GM21576 (cell line): ENCODE data around the gene MCTP1.

Source experiments
- ATAC-seq: cut with Tn5 transposase; IDR thresholded peaks from one replicate; pipeline ENCODE4 v1.9.1; 2021; ENCODE audit warnings: mild to moderate bottlenecking, moderate library complexity; ENCODE audit not compliant: unreplicated experiment

Gene MCTP1

DNA sequence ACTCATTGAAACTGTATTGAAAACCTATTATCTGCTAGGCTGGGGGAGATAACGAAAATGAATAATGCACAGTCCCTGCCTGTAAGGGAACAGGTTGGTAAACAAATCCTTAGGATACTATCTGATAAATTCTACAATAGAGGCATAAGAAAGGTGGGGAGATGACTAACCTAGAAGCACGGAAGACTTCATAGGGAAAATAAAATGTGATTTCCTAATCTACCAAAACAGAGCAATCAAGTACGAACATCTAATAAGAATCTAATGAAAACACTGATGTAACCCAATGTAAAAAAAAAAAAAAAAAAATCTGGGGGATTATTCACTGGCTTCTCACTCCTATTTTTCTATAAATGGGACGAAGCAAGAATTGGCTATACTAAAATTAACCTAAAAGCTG lies 542.0 kb downstream of the MCTP1 start:
- no peak for ATAC-seq

DNA sequence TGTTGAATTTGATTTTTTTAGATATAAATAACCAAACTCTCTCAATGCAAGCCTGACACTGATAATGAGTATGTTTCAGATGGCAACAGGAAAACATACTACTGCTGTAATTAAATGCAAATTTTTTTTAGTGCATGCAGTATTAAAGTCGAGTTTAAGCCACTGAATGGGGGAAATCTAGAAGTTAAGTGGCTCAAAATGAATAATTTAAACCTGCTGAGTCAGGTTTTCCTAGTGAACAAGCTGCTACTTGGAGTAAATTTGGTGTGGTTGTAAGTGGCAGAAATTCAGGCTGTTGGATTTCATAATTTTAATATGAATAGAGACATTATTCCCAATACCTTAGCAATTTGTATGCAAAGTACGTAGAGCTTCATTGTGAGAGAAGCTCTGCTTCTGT lies 544.6 kb downstream of the MCTP1 start:
- no peak for ATAC-seq

DNA sequence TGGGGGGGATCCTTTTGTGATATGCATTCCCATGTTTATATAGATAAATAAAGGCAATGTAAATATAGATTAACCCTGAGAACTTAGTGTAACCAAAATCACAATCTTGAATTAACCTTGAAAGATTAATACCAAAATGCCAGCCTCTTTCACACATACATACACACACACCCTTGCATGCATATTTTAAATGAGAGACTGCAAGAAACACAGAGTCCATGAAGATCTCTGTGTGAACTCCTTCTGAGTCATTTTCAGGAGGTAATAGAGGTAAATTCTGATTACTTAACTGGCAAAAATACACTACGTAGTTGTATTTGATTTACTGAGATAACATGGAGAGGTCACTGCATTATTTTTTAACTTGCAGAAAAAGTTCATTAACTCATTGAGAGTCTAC lies 548.4 kb downstream of the MCTP1 start:
- ATAC-seq, result no peak

DNA sequence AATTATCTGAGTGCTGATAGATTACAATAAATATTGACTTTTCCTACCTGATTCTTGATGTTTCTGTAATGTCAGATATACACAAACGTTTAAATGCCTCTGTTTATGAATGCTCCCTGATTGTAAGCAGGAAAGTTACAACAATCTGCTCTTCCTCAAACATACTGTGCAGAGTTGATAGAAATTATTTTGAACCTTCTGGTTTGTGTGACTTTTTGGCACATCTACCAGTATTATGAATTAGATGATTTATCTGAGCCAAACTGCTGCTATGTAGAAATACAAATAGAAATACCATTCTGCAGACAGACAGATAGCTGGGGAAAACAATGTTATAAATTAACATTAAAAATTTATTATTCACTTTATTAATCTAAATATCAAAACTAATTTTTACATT lies 553.4 kb downstream of the MCTP1 start:
- ATAC-seq, result no peak

DNA sequence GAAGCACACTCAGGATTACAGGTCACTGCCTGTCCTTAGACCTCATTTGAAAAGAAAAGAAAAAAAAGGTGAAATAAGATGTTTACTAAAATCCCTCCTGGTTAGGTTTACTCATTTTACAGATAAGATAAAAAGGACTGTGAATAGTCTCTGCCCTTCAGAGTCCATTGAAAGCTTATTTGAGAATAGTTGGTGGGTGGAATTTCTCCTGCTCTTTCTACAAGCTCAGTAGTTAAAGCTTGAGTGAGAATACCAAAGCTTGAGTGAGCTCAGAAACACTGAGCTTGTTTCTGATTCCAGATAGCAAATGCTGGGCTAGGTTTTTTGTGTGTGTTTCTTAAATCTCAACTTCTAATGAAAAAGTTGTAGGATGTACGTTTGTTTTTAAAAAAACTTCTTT lies 559.8 kb downstream of the MCTP1 start:
- ATAC-seq, result no peak

DNA sequence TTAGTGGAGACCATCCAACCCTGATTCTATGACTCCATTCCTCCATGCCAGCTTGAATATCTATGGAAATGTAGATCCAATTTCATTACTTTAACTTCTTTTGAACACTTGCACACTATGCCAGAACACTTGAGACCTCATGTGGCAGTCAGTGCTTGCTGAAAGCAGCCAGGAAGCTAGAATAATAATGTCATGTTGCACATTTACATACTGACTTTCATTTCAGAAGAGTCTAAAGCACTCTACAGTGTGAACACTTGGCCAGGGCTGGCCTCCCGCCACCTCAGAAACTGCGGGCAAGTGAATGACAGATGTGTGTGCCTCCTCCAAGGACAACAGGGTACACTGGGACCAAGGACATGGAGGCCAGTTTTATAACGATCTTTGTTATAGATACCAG lies 569.1 kb downstream of the MCTP1 start:
- ATAC-seq, result no peak

DNA sequence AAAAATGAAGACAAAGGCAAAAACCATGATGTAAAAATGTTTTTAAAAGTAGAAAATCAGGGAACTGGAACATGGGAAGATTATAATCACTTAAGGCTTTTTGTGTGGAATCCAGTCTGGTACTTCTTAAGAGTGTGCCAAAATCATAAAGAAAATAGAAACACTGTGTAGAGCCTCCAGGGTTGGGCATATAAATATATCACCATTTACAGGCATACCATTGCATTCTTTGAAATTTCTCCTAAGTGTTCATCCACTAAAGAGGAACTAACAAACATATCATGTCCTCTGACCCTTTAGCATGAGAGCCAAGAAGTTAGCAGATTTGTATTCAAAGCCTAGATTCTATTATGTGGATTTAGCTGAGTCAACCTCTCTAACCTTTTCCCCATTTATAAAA lies 573.1 kb downstream of the MCTP1 start:
- ATAC-seq, result no peak

DNA sequence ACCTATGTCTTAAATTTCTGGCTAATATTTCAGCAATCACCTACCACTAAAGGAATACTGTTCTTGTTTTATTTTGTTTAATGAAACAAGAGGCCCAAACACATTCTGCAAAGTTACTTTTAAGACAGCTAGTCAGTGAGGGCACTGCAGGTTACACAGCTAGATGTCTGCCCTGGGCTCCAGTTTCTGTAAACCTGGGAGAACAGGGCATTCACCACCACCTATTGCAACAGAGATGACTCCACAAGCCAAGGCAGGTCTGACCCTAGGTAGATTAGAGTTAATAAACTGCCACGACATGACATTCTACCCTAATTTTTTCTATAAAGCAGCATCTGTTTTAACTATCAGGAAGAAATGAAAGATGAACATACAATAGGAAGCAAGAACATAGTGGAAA lies 575.6 kb downstream of the MCTP1 start:
- no peak for ATAC-seq

DNA sequence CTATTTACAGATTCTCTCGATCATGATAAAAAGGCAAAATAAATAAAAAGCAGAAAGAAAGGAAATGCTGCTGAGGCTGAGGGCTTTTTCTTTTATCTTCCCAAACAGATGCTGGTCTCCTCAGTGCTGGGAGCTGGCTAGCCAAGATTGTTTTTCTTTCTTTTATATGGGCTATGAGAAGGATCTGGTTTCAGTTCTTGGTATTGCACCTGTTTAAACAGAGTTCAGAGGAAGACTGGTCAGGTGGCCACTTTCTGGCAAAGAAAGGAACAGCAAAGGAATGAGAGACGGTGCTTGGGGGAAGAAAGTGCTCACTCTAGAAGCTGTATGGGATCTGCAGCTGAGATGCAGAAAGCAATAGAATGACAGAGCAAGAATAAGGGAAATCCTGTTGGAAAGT lies 577.5 kb downstream of the MCTP1 start:
- peak; percentile 39 for ATAC-seq

DNA sequence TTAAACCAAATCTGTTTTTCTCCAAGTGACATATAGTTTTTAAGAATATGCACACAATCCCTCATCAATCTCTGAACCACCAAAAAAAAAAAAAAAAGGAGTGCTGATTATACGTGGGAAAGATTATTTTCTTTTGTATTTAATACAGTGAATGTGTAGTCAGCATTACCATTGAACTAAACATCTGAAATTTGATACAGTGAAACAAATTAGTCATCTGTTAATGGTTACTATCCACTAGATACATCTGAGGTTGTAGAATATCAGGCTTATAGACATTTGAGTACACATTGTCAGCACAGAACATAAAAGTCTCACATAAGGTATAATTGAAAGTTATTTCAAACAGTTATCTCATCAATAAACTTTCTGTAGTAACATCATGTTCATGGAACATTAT lies 579.5 kb downstream of the MCTP1 start:
- no peak for ATAC-seq

DNA sequence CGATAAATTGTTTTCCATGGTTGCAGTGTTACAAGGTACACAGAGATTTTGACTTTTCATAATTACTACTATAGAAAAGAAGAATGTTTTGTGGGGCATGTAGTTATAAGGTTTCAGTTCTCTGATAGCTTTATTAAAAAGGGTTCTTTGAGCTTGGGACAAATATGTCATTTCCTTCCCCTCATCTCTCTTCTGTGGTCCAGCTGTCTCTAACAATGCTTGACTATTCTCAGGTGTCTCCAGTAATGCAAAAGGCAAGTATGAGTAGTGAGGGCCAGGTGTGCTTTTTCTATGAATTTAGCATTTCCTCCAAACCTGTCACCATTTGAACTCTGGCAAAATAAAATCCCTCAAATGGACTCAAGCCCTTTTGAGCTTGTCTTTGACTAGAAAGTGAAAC lies 582.2 kb downstream of the MCTP1 start:
- peak; percentile 85 for ATAC-seq

DNA sequence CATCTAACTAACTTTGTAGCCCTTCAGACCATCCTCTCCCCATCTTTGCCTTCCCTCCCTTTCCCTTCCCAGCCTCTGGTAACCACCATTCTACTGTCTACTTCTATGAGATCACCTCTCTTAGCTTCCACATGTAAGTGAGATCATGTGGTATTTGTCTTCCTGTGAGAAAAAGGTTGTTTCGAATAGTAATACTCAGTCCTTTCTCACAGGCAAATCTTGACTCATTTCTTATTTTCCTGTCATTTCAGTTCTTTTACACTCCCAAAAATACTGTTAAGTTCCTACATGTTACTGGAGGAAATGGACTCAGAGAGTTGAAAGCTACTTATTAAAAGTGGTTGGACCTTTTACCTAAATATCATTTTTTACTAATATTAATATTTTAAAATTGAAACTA lies 584.3 kb downstream of the MCTP1 start:
- ATAC-seq, result peak; percentile 74

DNA sequence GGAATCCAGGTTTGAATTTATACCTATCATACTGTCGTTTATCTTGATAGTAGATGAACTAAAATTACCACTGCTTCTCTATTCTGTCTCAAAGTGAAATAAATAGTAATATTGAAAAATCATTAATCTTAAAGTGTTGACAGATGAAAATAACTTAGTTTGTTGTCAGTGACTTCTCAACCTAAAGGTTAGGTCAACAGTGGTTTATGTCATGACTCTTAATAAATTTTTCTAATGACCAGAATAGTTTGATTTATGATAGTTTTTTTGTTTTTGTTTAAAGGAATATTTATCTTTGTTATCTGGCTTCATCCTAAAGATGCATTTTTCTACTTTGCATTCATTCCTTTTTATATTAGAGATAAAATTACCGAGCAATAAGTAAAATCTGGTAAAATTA lies 585.3 kb downstream of the MCTP1 start:
- ATAC-seq, result no peak

DNA sequence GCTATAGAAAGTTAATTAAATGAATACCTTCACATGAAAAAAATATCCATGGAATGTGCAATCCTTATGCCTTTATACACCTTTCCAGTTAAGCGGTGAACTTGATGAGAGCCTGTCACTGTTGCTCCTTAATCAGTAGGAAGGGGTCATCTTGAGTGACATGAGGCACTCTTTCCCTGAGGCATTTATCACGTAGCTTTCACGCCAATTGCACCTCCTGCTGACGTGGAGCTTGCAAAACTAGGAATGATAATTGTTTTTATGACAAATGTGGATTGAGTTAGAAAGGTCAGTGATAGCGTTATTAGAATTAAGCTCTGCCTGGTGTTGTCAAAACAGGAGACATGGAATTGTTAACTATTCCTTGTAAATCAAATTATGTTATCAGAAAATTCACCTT lies 586.7 kb downstream of the MCTP1 start:
- ATAC-seq, result no peak

DNA sequence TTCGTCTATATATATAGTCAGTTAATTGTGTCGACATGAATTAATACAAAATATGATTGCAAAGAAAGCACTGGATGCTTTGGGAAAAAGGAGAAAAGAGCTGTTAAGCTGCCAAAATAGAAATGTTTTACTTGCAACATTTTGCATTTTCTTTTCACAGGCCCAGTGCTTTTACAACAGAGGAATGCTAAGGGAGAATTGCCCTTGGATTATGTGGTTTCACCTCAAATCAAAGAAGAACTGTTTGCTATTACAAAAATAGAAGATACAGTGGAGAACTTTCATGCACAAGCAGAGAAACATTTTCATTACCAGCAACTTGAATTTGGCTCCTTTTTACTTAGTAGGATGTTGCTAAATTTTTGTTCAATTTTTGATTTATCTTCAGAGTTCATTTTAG lies 590.2 kb downstream of the MCTP1 start:
- ATAC-seq, result no peak

DNA sequence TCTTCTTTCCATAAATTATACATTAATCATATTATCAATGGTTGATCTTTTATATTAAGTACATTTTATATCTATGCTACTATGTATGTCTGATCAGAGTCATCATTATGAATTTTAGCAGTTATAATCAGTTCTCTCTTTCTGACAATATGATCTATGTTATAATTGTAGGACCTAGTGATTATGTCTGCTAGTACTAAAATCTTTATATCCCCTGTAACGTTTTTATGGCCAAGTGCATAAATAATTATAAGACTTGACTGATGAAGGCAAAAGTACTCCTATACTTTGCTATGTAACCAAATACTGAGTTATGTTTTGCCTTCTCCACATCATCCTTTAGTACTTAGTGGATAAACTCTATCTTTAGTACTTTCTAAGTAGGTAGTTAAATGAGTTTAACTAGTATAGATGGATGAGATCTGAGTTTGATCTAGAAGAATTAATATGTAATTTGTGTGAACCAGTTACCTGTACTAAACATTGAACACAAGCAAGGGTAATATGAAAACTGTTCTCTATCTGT lies 591.0 kb downstream of the MCTP1 start:
- ATAC-seq, result no peak

DNA sequence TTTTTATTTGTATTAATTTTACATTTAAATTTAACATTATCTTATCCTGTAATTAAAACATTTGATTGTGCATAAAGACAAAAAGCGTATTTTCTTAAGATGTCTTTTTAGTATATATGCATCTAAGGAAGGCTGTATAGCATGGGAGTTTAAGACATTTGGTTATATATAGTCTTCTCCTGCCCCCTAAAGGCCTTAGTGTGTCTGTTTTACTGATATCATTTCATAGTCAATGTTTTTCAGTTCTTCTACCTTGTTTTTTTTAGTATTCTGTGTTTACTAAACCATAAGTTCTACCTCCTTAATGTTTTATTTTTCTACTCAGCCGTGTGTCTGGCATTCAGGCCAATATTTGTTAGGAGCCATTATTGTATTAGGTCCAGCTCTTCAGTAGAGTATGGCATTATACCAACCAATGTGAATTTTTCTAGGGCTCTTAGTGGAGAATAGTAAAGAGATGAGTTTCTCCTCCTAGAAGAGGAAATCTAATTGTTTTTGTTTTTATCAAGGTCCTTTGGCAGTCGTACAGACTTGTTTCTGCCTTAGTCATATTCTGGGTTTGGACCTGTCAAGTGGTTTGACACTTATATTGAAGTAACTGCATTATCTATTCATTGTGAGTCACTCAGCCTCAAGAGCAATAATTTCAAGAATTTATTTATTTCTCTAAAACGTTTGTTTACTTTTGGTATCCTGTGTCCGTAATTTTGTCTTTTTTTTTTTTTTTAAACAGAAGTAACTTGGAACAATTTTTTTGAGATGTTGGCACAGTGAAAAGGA lies 591.7 kb downstream of the MCTP1 start:
- no peak for ATAC-seq

DNA sequence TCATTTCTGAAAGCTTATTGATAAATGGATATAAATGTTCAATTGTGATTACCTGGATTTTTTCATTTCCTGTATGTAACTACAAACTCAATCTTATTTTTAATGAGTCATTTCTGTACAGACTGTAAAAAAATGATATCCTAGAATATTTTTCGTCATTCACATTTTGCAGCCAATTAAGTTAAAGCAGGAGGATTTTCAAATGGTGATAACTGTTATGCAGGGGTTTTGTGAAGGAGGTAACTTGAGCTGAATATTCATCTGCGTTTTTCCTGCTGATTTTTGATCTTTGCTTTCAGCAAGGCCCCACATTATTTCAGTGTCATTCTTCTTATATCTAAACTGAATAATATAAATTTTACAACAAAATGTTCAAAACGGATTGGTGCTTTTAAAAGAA lies 592.3 kb downstream of the MCTP1 start:
- no peak for ATAC-seq

DNA sequence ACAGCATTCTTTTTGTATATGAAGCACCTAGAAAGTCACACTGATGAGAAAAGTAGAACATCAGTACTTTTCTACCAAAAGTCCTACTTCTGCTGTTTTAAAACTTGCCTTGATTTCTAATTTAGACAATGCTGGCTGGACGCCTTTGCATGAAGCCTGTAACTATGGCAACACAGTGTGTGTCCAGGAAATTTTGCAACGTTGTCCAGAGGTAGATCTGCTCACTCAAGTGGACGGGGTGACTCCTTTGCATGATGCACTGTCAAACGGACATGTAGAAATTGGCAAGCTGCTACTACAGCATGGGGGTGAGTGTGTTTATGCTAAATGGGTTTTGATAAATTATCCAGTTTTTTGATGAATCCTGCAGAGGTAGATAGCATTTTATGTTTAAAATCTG lies 592.9 kb downstream of the MCTP1 start:
- ATAC-seq, result no peak

DNA sequence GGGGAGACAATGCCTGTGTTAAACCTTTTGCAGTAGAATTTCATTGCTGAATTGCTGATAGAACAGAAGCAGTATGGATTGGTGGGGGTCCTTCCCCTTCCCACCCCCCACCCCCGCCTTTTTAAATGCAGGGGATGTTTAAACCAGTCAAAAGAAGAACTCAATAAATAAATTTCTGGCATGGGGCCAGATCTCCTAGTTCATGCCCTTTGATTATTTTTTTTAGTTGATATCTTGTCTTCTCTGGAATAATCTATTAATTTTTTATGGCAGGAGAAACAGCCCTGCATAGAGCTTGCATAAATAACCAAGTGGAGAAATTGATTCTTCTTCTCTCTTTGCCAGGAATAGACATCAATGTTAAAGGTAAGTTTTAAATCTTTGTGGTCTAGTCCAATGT lies 593.6 kb downstream of the MCTP1 start:
- no peak for ATAC-seq

DNA sequence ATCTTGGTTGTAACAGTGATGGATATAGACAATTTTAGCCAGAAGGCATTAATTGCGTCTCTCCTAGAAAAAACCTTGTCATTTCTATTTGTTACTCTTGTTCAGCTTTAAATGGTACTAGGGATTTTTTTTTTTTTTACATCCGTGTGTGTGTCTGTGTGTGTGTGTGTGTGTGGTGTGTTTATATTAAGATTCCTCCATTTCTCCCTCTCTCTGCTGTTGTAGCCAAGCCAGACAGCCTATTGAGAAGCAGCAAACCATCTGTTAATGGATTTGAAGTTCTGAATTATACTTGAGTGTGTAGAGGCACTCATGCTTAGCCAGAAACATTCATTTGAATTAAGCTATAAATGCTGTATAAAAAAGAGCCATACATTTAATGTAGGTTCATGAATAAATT lies 594.1 kb downstream of the MCTP1 start:
- ATAC-seq, result no peak

DNA sequence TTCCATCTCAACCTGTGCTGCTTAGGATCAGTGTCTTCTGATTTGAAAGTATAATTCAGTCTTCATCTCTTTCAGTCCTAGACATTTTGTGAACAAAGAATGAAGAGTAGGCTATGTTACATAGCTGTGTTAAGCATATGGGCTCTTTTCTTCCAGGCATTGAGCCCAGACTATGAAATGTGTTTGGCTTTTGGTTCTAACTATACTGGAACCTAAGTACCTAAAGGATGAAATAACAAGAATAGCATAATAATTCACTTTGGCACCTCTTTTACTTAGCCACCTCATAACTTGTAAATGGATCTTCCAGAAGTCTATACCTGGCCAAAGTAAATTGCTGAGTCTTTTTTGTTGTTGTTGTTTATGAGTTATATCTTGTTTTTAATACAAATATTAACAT lies 595.0 kb downstream of the MCTP1 start:
- no peak for ATAC-seq
